Gastroesophageal sphincter (tissue), 3 donors: ENCODE data around the gene DSE.

Experiments
- EP300 ChIP-seq: sonication (generic); formaldehyde crosslinking; IDR thresholded peaks from one replicate; pipeline ENCODE4 v1.6.1; 2017; ENCODE audit warnings: antibody characterized with exemption, mild to moderate bottlenecking
- POLR2A ChIP-seq, 2 donors: fragments of 450-650 bp; IDR thresholded peaks; one replicate each; pipeline ENCODE4 v1.6.1; 2017; ENCODE audit warnings: antibody characterized with exemption in 2 of 2, mild to moderate bottlenecking in 2 of 2, moderate library complexity in 1 of 2
- POLR2AphosphoS5 ChIP-seq: sonication (generic); formaldehyde crosslinking; IDR thresholded peaks from one replicate; pipeline ENCODE4 v1.6.1; 2017; ENCODE audit warnings: antibody characterized with exemption
- TF ChIP-seq, protein P1 (sequence below), 4 experiments: fragments of 200-600 bp in 2 of 4; fragments of 450-650 bp in 2 of 4; sonication (generic) in 1 of 4; IDR thresholded peaks; one replicate each; pipeline ENCODE4 v1.5.1; 2017 to 2019; ENCODE audit warnings: antibody characterized with exemption in 4 of 4, mild to moderate bottlenecking in 2 of 4, moderate library complexity in 2 of 4

DNA sequence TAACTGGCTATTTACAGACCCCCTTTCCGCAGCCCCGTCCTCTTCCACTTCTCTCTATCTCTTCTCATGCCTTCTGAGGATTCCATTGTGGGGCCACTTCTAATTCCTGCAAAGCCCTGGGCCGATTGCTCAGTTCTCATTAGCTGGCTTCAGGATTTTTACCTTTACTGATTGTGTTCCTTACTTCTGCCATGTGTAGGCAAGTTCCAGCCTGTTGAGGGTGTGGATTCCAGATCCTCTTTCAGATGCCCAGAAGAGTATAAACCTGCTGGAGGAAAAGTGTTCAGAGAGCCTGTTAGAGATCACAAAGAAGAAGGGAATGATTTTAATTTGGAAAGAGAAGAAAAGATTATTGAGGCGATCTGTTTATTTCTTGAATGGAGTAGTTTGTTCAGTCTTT is 5.4 kb downstream of the DSE start:
- TF ChIP-seq, protein P1, sequence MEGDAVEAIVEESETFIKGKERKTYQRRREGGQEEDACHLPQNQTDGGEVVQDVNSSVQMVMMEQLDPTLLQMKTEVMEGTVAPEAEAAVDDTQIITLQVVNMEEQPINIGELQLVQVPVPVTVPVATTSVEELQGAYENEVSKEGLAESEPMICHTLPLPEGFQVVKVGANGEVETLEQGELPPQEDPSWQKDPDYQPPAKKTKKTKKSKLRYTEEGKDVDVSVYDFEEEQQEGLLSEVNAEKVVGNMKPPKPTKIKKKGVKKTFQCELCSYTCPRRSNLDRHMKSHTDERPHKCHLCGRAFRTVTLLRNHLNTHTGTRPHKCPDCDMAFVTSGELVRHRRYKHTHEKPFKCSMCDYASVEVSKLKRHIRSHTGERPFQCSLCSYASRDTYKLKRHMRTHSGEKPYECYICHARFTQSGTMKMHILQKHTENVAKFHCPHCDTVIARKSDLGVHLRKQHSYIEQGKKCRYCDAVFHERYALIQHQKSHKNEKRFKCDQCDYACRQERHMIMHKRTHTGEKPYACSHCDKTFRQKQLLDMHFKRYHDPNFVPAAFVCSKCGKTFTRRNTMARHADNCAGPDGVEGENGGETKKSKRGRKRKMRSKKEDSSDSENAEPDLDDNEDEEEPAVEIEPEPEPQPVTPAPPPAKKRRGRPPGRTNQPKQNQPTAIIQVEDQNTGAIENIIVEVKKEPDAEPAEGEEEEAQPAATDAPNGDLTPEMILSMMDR (IDR thresholded peaks at IDR 0.05) = no peak
- TF ChIP-seq POLR2AphosphoS5 (no peak), POLR2A (IDR thresholded peaks at IDR 0.05) (no peak), EP300 (no peak)
